GM21529 (cell line): ENCODE results near the gene CTTNBP2.

Experiments used
- ATAC-seq: cut with Tn5 transposase; IDR thresholded peaks from one replicate; pipeline ENCODE4 v1.9.1; 2021; ENCODE audit not compliant: unreplicated experiment

CTTNBP2 gene

GRCh38 chr7:117793521-117793920, 79.7 kb downstream of the CTTNBP2 start:
- no peak for ATAC-seq

GRCh38 chr7:117791877-117792780, 81.1 kb downstream of the CTTNBP2 start:
- ATAC-seq = peak; percentile 72

- ATAC-seq = no peak
These were observed 82.5 kb downstream of the CTTNBP2 start for GRCh38 chr7:117790731-117791130.

GRCh38 chr7:117790251-117790650, 83.0 kb downstream of the CTTNBP2 start:
- no peak for ATAC-seq

- no peak for ATAC-seq
These were observed 87.8 kb downstream of the CTTNBP2 start for GRCh38 chr7:117785431-117785830.

- no peak for ATAC-seq
These were observed 88.9 kb downstream of the CTTNBP2 start for GRCh38 chr7:117784315-117784714.

- ATAC-seq = no peak
These were observed 90.5 kb downstream of the CTTNBP2 start for GRCh38 chr7:117782761-117783160.

- ATAC-seq = no peak
These were observed 91.5 kb downstream of the CTTNBP2 start for GRCh38 chr7:117781707-117782106.

- peak; percentile 86 for ATAC-seq
These were observed 92.4 kb downstream of the CTTNBP2 start for GRCh38 chr7:117780832-117781231.

GRCh38 chr7:117777335-117778142, 95.7 kb downstream of the CTTNBP2 start:
- ATAC-seq = no peak

- peak; percentile 34 for ATAC-seq
These were observed 97.0 kb downstream of the CTTNBP2 start for GRCh38 chr7:117776224-117776623.

GRCh38 chr7:117775801-117776200, 97.4 kb downstream of the CTTNBP2 start:
- ATAC-seq = no peak

- ATAC-seq = no peak
These were observed 98.3 kb downstream of the CTTNBP2 start for GRCh38 chr7:117774943-117775342.

- ATAC-seq = no peak
These were observed 100.8 kb downstream of the CTTNBP2 start for GRCh38 chr7:117772421-117772820.

- no peak for ATAC-seq
These were observed 101.5 kb downstream of the CTTNBP2 start for GRCh38 chr7:117771756-117772155.

GRCh38 chr7:117769085-117769484, 104.2 kb downstream of the CTTNBP2 start:
- ATAC-seq = peak; percentile 44

- ATAC-seq = no peak
These were observed 105.3 kb downstream of the CTTNBP2 start for GRCh38 chr7:117767951-117768350.

GRCh38 chr7:117766913-117767312, 106.3 kb downstream of the CTTNBP2 start:
- no peak for ATAC-seq

GRCh38 chr7:117764031-117764430, 109.2 kb downstream of the CTTNBP2 start:
- ATAC-seq = no peak

- no peak for ATAC-seq
These were observed 111.2 kb downstream of the CTTNBP2 start for GRCh38 chr7:117762055-117762454.

GRCh38 chr7:117759950-117760640, 113.1 kb downstream of the CTTNBP2 start:
- ATAC-seq = no peak
